ENCODE measurements around the gene FIP1L1. TPM values are rescaled to one million over a fixed set of nuclear protein-coding genes. Genes with fewer than 3 reads are reported as not detected.

Gene FIP1L1
- total RNA-seq, 1 experiment from 2014 or later, result 103 TPM

GRCh38 chr4:53346920-53347852, 30.3 kb upstream of the FIP1L1 start:
- H3K9me3 Mint-ChIP-seq (ENCODE audit: unreplicated experiment), result no peaks in the 10 kb centered on the region
- intact Hi-C loops (cut with micrococcal nuclease), result no loop called here
- CTCF ChIA-PET, result interaction anchor here (0.8 to 1.2 kb wide), 2 partner anchors 8 to 887 kb away, joined by 3 to 5 read pairs; no protein-coding TSS in a partner anchor
- no peak for TF ChIP-seq CTCF (IDR thresholded peaks at IDR 0.05; ENCODE audit: unreplicated experiment)
- no peaks in the 10 kb centered on the region for H3K27me3 Mint-ChIP-seq (ENCODE audit: insufficient read depth, unreplicated experiment)
- POLR2A ChIA-PET, result interaction anchor here (1.4 kb wide), 1 partner anchor 31 kb away, joined by 3 read pairs; the partner anchor contains the start of gene FIP1L1
- H3K36me3 Mint-ChIP-seq (ENCODE audit: insufficient read depth, unreplicated experiment), result peaks cover 39% of the 10 kb centered on the region
- peak overlapping the region; percentile 69 for H3K27ac Mint-ChIP-seq (ENCODE audit: low read depth, unreplicated experiment)
- BruUV-seq (replicated peaks), result no TSS peak
- DNase-seq (ENCODE audit: unreplicated experiment), result peak; percentile 75
- H3K4me3 Mint-ChIP-seq (ENCODE audit: unreplicated experiment), result no peak overlapping the region
- peaks cover 16% of the 10 kb centered on the region for H3K4me1 Mint-ChIP-seq (ENCODE audit: insufficient read depth, unreplicated experiment)

GRCh38 chr4:53348046-53348445, 29.4 kb upstream of the FIP1L1 start:
- Mint-ChIP-seq H3K36me3 (ENCODE audit: insufficient read depth, unreplicated experiment) (peaks cover 48% of the 10 kb centered on the region), H3K4me1 (ENCODE audit: insufficient read depth, unreplicated experiment) (peaks cover 16% of the 10 kb centered on the region), H3K4me3 (ENCODE audit: unreplicated experiment) (no peak overlapping the region), H3K9me3 (ENCODE audit: unreplicated experiment) (no peaks in the 10 kb centered on the region), H3K27me3 (ENCODE audit: insufficient read depth, unreplicated experiment) (no peaks in the 10 kb centered on the region), H3K27ac (ENCODE audit: low read depth, unreplicated experiment) (peak overlapping the region; percentile 69)
- POLR2A ChIA-PET, result interaction anchor here (1.4 kb wide), 1 partner anchor 30 kb away, joined by 3 read pairs; the partner anchor contains the start of gene FIP1L1
- no peak for TF ChIP-seq CTCF (IDR thresholded peaks at IDR 0.05; ENCODE audit: unreplicated experiment)
- BruUV-seq (replicated peaks), result no TSS peak
- DNase-seq (ENCODE audit: unreplicated experiment), result no peak
- intact Hi-C loops (cut with micrococcal nuclease), result no loop called here
- CTCF ChIA-PET, result interaction anchor here (0.6 to 0.7 kb wide), 2 partner anchors 102 to 1597 kb away, joined by 3 read pairs; no protein-coding TSS in a partner anchor

GRCh38 chr4:53349091-53349491, 28.4 kb upstream of the FIP1L1 start:
- no peak for DNase-seq (ENCODE audit: unreplicated experiment)
- no peak for TF ChIP-seq CTCF (IDR thresholded peaks at IDR 0.05; ENCODE audit: unreplicated experiment)
- Mint-ChIP-seq H3K36me3 (ENCODE audit: insufficient read depth, unreplicated experiment) (peaks cover 43% of the 10 kb centered on the region), H3K27ac (ENCODE audit: low read depth, unreplicated experiment) (no peak overlapping the region), H3K4me3 (ENCODE audit: unreplicated experiment) (no peak overlapping the region), H3K27me3 (ENCODE audit: insufficient read depth, unreplicated experiment) (no peaks in the 10 kb centered on the region), H3K4me1 (ENCODE audit: insufficient read depth, unreplicated experiment) (peaks cover 16% of the 10 kb centered on the region), H3K9me3 (ENCODE audit: unreplicated experiment) (no peaks in the 10 kb centered on the region)
- intact Hi-C loops (cut with micrococcal nuclease), result no loop called here
- POLR2A ChIA-PET, result interaction anchor here (0.6 to 1.2 kb wide), 2 partner anchors 29 to 1525 kb away, joined by 3 to 4 read pairs; no protein-coding TSS in a partner anchor
- no TSS peak for BruUV-seq (replicated peaks)
- CTCF ChIA-PET, result interaction anchor here (0.7 kb wide), 1 partner anchor 366 kb away, joined by 3 read pairs; no protein-coding TSS in a partner anchor

GRCh38 chr4:53354012-53354722, 23.3 kb upstream of the FIP1L1 start:
- BruUV-seq (replicated peaks), result no TSS peak
- Mint-ChIP-seq H3K36me3 (ENCODE audit: insufficient read depth, unreplicated experiment) (peaks cover 35% of the 10 kb centered on the region), H3K27ac (ENCODE audit: low read depth, unreplicated experiment) (no peak overlapping the region), H3K4me3 (ENCODE audit: unreplicated experiment) (no peak overlapping the region), H3K9me3 (ENCODE audit: unreplicated experiment) (no peaks in the 10 kb centered on the region), H3K4me1 (ENCODE audit: insufficient read depth, unreplicated experiment) (no peaks in the 10 kb centered on the region), H3K27me3 (ENCODE audit: insufficient read depth, unreplicated experiment) (no peaks in the 10 kb centered on the region)
- TF ChIP-seq CTCF (IDR thresholded peaks at IDR 0.05; ENCODE audit: unreplicated experiment), result no peak
- POLR2A ChIA-PET, result no interaction called here
- intact Hi-C loops (cut with micrococcal nuclease), result no loop called here
- no peak for DNase-seq (ENCODE audit: unreplicated experiment)
- CTCF ChIA-PET, result no interaction called here
